Fibroblast of lung (primary cell): ENCODE data around the gene SLC29A1.

ENCODE experiments used
- CTCF ChIP-seq, 2 donors: IDR thresholded peaks in 1 of 2; conservative IDR thresholded peaks in 1 of 2; 1 replicate in 1 of 2; 2 replicates in 1 of 2; pipeline ENCODE4 v1.5.1; 2011 to 2012; ENCODE audit warnings: low read length in 2 of 2, control low read depth in 1 of 2, inconsistent platforms in 1 of 2, low read depth in 1 of 2, mild to moderate bottlenecking in 1 of 2
- EZH2 ChIP-seq: IDR thresholded peaks from 2 replicates; pipeline ENCODE4 v1.5.1; 2012; ENCODE audit warnings: low read length, control low read depth, mild to moderate bottlenecking; ENCODE audit errors: missing control alignments

- TF ChIP-seq CTCF (conservative IDR thresholded peaks at IDR 0.05 in 1 of 2, IDR thresholded peaks at IDR 0.05 in 1 of 2; ENCODE audit: low read depth in 1 of 2, low read length in 2 of 2) (no peak), EZH2 (no peak)
Observed at GRCh38 chr6:44183783-44184182, 39.6 kb upstream of the SLC29A1 start.
